Measurements from ENCODE around the gene IQCK.
"Not testable (repeated sequence)": the region's sequence is repeated elsewhere in the genome, so short reads cannot be mapped to it uniquely, and the experiment has no call there.

IQCK gene

GRCh38 chr16:19717741-19718623 lies at the start of gene IQCK, which contains the start of gene KNOP1:
TSS of gene IQCK (plus strand) at chr16:19718271. CDS start at chr16:19718307, 36 bp downstream.
TSS of gene KNOP1 (minus strand) at chr16:19718227. CDS start at chr16:19715035, 3,192 bp downstream.
- peak; percentile 43 for DNase-seq

DNA sequence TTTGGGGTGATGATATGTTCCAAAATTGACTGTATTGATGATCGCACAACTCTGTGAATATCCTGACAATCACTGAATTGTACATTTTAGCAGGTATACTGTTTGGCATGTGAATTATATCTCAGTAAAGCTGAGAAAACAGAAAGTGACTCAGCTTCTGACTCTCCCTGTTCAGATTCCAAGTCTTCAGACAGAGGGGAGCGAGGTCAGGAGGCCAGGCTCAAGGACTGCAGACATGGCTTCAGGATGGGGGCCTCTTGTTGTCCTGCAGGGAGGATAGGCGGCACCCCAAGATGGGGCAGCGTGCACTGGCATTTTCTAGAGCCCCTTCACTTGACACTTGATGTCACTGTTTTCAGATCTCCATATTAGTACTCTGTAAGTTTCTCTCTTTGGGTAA lies 45.7 kb upstream of the IQCK start:
- DNase-seq: no peak

GRCh38 chr16:19674485-19674884 lies 43.6 kb upstream of the IQCK start:
- DNase-seq: no peak

DNA sequence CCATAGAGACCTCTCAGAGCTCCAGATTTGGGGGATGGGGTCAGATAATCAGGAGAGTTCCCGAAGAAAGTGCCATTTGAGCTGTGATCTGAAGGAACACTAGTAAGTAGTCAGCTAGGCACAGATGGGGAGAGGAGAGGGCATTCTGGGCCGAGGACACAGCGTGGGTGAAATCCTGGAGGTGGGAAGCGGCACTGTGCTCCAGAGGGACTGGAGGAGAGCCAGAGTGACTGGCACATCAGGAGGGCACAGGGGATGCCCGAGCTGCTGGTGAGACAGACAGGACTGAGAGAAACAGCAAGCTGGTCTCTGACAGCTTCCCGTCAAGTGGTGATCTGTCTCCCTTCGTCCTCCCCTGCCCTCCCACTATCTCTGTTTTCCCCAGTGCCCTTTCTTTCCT lies 40.7 kb upstream of the IQCK start:
- DNase-seq: no peak

GRCh38 chr16:19678804-19679203 lies 39.3 kb upstream of the IQCK start:
- no peak for DNase-seq

- DNase-seq: not testable (repeated sequence)
These were observed 38.8 kb upstream of the IQCK start for GRCh38 chr16:19679281-19679680.

- no peak for DNase-seq
These were observed 37.2 kb upstream of the IQCK start for GRCh38 chr16:19680881-19681340.

- DNase-seq: no peak
These were observed 36.4 kb upstream of the IQCK start for GRCh38 chr16:19681637-19682036.

DNA sequence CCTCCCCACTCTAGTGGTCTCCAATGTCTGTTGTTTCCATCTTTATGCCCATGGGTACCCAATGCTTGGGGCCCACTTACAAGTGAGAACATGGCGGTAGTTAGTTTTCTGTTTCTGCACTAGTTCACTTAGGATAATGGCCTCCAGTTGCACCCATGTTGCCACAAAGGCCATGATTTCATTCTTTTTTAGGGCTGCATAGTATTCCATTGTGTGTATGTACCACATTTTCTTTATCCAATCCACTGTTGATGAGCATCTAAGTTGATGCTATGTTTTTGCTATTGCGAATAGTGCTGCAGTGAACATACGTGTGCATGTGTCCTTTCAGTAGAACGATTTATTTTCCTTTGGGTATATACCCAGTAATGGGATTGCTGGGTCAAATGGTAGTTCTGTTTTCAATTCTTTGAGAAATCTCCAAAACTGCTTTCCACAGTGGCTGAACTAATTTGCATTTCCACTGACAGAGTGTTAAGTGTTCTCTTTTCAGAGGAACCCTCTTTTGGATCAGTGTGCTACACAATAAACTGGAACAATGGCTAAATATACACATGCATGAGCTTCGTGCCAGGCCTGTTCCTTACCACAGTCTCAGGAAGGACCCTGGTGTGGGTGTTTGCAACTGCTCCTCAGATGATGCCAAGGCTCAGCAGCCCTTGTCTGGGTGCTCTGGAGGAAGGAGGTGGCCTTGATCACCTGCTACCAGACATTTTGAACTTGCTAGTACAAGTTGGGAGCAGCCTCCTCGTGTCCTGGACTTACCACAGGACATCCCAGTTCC lies 34.4 kb upstream of the IQCK start:
- no peak for DNase-seq

DNA sequence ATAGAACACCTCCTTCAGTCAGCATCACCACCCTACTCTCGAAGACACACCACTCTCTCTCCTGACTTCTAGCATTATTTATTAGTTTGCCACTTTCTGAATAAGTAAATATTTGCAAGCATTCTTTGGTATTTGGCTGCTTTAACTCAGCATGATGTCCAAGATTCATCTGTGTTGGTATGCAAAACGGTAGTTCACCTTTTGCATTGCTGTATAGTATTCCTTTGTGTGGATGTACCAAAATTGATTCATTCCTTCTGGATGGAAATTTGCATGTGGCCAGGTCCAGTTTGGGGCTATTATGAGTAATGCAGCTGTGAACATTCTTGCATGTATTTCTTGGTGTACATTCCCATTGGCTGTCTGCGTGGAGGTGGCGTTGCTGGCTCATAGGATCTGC lies 32.9 kb upstream of the IQCK start:
- DNase-seq: no peak

GRCh38 chr16:19687279-19687678 lies 30.8 kb upstream of the IQCK start:
- DNase-seq: no peak

DNA sequence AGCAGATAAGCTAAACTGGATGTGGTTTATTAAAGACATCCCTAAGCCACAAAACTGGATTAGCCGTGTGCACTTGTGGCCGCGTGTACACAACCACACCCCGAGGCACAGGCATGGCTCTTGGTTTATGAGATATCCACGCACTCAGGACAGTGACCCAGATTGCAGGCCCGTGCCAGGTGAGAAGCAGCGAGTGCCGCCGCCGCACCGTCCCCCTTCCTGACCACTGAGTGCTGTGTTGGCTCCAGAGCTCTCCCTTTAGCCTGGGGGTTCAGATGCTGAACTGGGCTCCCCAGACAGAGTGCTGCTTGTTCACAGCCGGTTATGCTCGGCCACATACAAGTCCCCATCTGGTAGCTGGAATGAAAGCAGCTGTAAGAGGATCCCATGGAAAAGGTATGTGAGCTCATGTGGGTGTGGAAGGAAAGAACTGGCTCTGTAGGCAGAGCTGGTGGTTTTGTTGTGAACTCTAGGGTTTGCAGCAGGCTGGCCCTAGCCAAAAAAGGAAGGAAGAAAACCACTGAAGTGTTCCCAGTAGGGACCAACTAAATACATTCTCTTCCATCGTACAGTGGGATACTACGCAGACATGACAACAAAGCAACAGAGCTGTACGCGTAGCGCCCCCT lies 29.6 kb upstream of the IQCK start:
- no peak for DNase-seq

GRCh38 chr16:19689342-19689741 lies 28.7 kb upstream of the IQCK start:
- DNase-seq: no peak

- DNase-seq: no peak
These were observed 27.9 kb upstream of the IQCK start for GRCh38 chr16:19690196-19690595.

- DNase-seq: no peak
These were observed 26.8 kb upstream of the IQCK start for GRCh38 chr16:19691161-19691711.

- no peak for DNase-seq
These were observed 23.1 kb upstream of the IQCK start for GRCh38 chr16:19694989-19695388.

DNA sequence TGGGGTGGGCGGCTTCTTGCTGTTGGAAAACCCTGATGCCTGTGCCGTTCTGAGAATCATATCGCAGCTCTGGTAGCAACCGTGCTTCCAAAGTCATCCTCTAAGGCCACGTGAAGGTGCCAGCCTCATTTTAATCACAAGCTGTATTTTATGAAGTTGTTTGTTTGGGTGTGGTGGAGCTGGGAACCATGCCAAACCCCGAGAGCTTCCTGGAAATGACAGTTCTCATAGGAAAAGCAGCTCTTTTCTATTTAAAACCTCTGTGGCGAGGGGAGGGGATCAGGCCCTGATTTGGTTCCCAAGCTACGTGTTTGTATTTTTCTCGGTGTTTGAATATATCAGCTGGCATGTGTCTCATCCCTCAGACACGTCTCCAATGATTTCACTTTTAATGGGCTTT lies 21.7 kb upstream of the IQCK start:
- peak; percentile 72 for DNase-seq

- peak; percentile 67 for DNase-seq
These were observed 21.1 kb upstream of the IQCK start for GRCh38 chr16:19696961-19697360.

- DNase-seq: no peak
These were observed 20.2 kb upstream of the IQCK start for GRCh38 chr16:19697756-19698318.

DNA sequence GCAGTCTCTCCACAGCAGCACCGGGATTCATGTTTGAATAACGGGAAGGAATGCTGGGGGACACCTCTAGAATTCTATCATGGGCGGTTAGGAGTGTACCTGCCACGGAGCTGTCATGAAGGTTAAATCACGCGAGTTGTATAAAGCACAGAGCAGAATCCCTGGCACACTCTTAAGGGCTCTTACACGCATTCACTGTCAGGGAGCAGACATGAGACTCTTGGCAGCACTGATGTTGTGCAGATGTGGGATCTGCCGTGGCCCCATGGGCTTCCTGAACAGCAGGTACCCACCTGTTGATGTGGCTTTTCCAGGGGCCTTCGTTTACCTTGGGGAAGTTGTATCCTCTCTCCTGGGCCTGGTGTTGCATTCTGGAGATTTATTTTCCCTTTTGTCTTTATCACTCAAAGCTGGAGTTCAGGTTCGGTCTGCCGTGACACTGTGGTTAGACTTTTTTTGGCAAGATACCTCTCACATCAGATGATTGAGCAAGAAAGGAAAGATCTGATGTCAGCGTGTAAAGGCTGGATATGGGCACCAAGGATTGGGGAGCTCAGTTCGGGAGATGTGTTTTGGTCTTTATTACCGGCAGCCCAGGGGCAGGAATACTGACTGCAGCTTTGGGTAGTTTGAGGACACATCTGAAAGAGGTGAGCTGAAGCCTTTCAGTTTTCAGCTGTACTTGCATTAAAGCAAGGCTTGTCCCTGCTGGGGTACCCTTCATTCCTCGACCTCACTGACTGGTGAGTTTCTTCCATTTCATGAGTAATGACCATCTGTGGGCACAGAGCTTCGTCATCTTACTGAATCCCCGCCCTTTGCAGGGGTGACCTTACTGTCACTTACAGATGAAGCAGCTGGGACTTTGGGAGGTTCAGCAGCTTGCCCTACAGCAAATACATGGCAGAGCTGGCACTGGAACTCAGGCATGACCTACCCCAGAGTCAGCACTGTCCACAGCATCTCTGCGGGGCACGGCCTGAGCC lies 19.3 kb upstream of the IQCK start:
- no peak for DNase-seq

DNA sequence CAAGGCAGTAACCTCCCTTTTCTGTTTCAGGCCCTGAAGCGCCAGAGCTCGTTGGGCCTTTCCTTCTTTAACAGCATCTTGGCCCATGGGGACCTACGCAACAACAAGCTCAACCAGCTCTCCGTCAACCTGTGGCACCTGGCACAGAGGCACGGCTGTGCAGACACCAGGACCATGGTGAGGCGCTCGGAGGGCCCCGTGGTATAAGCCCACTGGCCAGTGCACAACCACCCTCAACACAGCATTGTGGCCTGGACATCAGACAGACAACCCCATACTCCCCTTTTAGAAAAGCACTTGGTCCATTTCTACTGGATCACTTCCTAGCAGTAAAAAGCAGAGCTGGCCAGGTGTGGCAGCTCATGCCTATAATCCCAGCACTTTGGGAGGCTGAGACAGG lies 18.6 kb upstream of the IQCK start:
- no peak for DNase-seq

Measured in NCI-H2081 treated with DMSO at 0.1 percent for 48 hours (cell line).